Astrocyte (in vitro differentiated cells and primary cell): Measurements from ENCODE around the gene ZNF678.

Source experiments
- EZH2 ChIP-seq: IDR thresholded peaks from 2 replicates; pipeline ENCODE4 v1.6.1; 2012; ENCODE audit warnings: mild to moderate bottlenecking, low read length, inconsistent platforms; ENCODE audit not compliant: insufficient read depth
- TF ChIP-seq, protein P1 (sequence below): IDR thresholded peaks from 2 replicates; pipeline ENCODE4 v1.5.1; 2011; ENCODE audit warnings: low read depth, mild to moderate bottlenecking, inconsistent platforms, low read length, moderate library complexity; ENCODE audit not compliant: insufficient read depth

DNA sequence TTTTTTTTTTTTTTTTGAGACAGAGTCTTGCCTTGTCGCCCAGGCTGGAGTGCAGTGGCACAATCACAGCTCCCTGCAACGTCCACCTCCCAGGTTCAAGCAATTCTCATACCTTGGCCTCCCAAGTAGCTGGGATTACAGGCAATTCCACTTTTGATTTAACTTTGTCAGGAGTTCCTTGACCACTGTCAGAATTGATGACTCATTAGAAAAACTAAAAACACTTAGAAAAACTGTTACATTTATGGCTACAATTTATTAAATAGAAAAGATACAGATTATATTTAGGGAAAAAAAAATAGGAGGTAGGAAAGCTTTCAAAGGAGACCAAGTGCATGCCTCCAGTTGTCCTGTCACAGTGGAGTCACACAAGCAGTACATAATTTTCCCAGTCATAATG is 20.0 kb downstream of the ZNF678 start:
- TF ChIP-seq, protein P1, sequence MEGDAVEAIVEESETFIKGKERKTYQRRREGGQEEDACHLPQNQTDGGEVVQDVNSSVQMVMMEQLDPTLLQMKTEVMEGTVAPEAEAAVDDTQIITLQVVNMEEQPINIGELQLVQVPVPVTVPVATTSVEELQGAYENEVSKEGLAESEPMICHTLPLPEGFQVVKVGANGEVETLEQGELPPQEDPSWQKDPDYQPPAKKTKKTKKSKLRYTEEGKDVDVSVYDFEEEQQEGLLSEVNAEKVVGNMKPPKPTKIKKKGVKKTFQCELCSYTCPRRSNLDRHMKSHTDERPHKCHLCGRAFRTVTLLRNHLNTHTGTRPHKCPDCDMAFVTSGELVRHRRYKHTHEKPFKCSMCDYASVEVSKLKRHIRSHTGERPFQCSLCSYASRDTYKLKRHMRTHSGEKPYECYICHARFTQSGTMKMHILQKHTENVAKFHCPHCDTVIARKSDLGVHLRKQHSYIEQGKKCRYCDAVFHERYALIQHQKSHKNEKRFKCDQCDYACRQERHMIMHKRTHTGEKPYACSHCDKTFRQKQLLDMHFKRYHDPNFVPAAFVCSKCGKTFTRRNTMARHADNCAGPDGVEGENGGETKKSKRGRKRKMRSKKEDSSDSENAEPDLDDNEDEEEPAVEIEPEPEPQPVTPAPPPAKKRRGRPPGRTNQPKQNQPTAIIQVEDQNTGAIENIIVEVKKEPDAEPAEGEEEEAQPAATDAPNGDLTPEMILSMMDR: no peak
- TF ChIP-seq EZH2: no peak
